GM18858 (cell line): ENCODE measurements around the gene NLGN2.
A peak's percentile ranks its signal among the peaks of the same experiment; 100 is the strongest.

Experiments used
- ATAC-seq: cut with Tn5 transposase; IDR thresholded peaks from one replicate; pipeline ENCODE4 v1.9.1; 2021; ENCODE audit not compliant: unreplicated experiment

The NLGN2 gene

GRCh38 chr17:7391307-7391706 is 16.3 kb upstream of the NLGN2 start:
- ATAC-seq: no peak

GRCh38 chr17:7392696-7393612 is 14.7 kb upstream of the NLGN2 start:
- no peak for ATAC-seq

GRCh38 chr17:7393613-7394451 is 13.8 kb upstream of the NLGN2 start:
- peak; percentile 14 for ATAC-seq

GRCh38 chr17:7394452-7395191 is 13.0 kb upstream of the NLGN2 start, which contains the start of gene PLSCR3:
PLSCR3 (minus strand) TSS chr17:7394525; CDS start chr17:7394110, 415 bp downstream.
- ATAC-seq: peak; percentile 46

- no peak for ATAC-seq
These were observed 11.5 kb upstream of the NLGN2 start for GRCh38 chr17:7396147-7396546.

- ATAC-seq: no peak
These were observed 9.0 kb upstream of the NLGN2 start for GRCh38 chr17:7398612-7399011.

GRCh38 chr17:7403043-7403726 is 4.5 kb upstream of the NLGN2 start:
- no peak for ATAC-seq

GRCh38 chr17:7403727-7403976 is 4.0 kb upstream of the NLGN2 start:
- ATAC-seq: no peak

GRCh38 chr17:7403977-7404736 is 3.5 kb upstream of the NLGN2 start, which contains the start of gene TMEM256:
TMEM256 (minus strand) TSS chr17:7404097; CDS start chr17:7404084, 13 bp downstream.
- peak; percentile 79 for ATAC-seq

GRCh38 chr17:7404737-7405349 is 2.8 kb upstream of the NLGN2 start:
- ATAC-seq: no peak

- ATAC-seq: no peak
These were observed 2.1 kb upstream of the NLGN2 start for GRCh38 chr17:7405350-7406234.

GRCh38 chr17:7406235-7406825 is 1.3 kb upstream of the NLGN2 start:
- no peak for ATAC-seq

- no peak for ATAC-seq
These were observed 563 bp upstream of the NLGN2 start for GRCh38 chr17:7407082-7407481.

GRCh38 chr17:7408252-7408727 is 645 bp downstream of the NLGN2 start:
- ATAC-seq: no peak

GRCh38 chr17:7408863-7409262 is 1.2 kb downstream of the NLGN2 start:
- no peak for ATAC-seq

- ATAC-seq: no peak
These were observed 2.1 kb downstream of the NLGN2 start for GRCh38 chr17:7409716-7410115.

- no peak for ATAC-seq
These were observed 3.2 kb downstream of the NLGN2 start for GRCh38 chr17:7410634-7411426.
